Mucosa of descending colon (tissue), 3 donors: ENCODE results near the gene EFCAB6. TPM values are rescaled to one million over a fixed set of nuclear protein-coding genes. Genes with fewer than 3 reads are reported as not detected.

Experiments used
- ATAC-seq: fragments of 200-7000 bp; cut with Tn5 transposase; one replicate; pipeline ENCODE4 v1.9.1; 2020; ENCODE audit warnings: mild to moderate bottlenecking, moderate library complexity
- DNase-seq, 3 donors: peaks; one replicate each; pipeline ENCODE4 v3.0.0-alpha.2; 2020
- H3K36me3 ChIP-seq: fragments of 200-600 bp; one replicate; pipeline ENCODE4 v1.8.0; 2021; ENCODE audit warnings: low read depth, mild to moderate bottlenecking
- H3K4me1 ChIP-seq: fragments of 200-600 bp; one replicate; pipeline ENCODE4 v1.8.0; 2021; ENCODE audit warnings: low read depth, mild to moderate bottlenecking
- H3K4me3 ChIP-seq: fragments of 200-600 bp; one replicate; pipeline ENCODE4 v1.8.0; 2021; ENCODE audit warnings: mild to moderate bottlenecking
- H3K9me3 ChIP-seq: fragments of 200-600 bp; one replicate; pipeline ENCODE4 v1.8.0; 2021; ENCODE audit warnings: mild to moderate bottlenecking
- CTCF ChIP-seq: fragments of 200-600 bp; IDR thresholded peaks from one replicate; pipeline ENCODE4 v1.8.0; 2022; ENCODE audit warnings: antibody characterized with exemption, mild to moderate bottlenecking
- intact Hi-C, 2 donors: fragments of 100-400 bp; cut with DNase I in 1 of 2; cut with micrococcal nuclease in 1 of 2; formaldehyde crosslinking; loops; one replicate each; pipeline versions ENCODE4 v1.11.0 to v1.11.1; 2022; cut with DNase I, micrococcal nuclease
- total RNA-seq, 3 donors: library from RNA; stranded (reverse); fragmentation: NEBNext Ultra II Directional in 2 of 3; extraction: Animal tissue kit (Norgen Biotek cat#: 25700) in 2 of 3; gene quantifications; one replicate each; pipeline versions ENCODE4 v1.2.1 to v1.2.4, GENCODE V29; 2021 to 2023
- donor health status: DM: no; HTN: no; CAD: no; lungs with moderate emphysema.
- donor health status: DM: no; HTN: no; CAD: no.
- donor health status: DM: no; HTN: yes; CAD: no.

The EFCAB6 gene
- total RNA-seq, 3 donors from 2014 or later = 1.1 to 1.8 (median 1.7) TPM

GRCh38 chr22:43546186-43546585, 265.9 kb downstream of the EFCAB6 start:
- DNase-seq = no peak
- Histone ChIP-seq H3K4me1 (no peaks in the 10 kb centered on the region), H3K9me3 (no peaks in the 10 kb centered on the region), H3K4me3 (no peak overlapping the region), H3K36me3 (no peaks in the 10 kb centered on the region)
- no peak for ATAC-seq
- TF ChIP-seq CTCF = no peak
- intact Hi-C loops = no loop called here

GRCh38 chr22:43544289-43544673, 267.8 kb downstream of the EFCAB6 start:
- H3K36me3 ChIP-seq = no peaks in the 10 kb centered on the region
- no peak overlapping the region for H3K4me3 ChIP-seq
- TF ChIP-seq CTCF = no peak
- intact Hi-C loops = no loop called here
- no peaks in the 10 kb centered on the region for H3K4me1 ChIP-seq
- no peak for DNase-seq
- no peaks in the 10 kb centered on the region for H3K9me3 ChIP-seq
- no peak for ATAC-seq

- H3K9me3 ChIP-seq = no peaks in the 10 kb centered on the region
- ATAC-seq = no peak
- no peak overlapping the region for H3K4me3 ChIP-seq
- no peak for TF ChIP-seq CTCF
- H3K4me1 ChIP-seq = no peaks in the 10 kb centered on the region
- no peaks in the 10 kb centered on the region for H3K36me3 ChIP-seq
- DNase-seq = no peak
- intact Hi-C loops = no loop called here
Measured at GRCh38 chr22:43543522-43544288, 268.4 kb downstream of the EFCAB6 start.

GRCh38 chr22:43542681-43543521, 269.2 kb downstream of the EFCAB6 start:
- TF ChIP-seq CTCF = no peak
- intact Hi-C loops = no loop called here
- no peaks in the 10 kb centered on the region for H3K36me3 ChIP-seq
- DNase-seq = no peak
- ATAC-seq = no peak
- no peak overlapping the region for H3K4me3 ChIP-seq
- no peaks in the 10 kb centered on the region for H3K9me3 ChIP-seq
- H3K4me1 ChIP-seq = no peaks in the 10 kb centered on the region

GRCh38 chr22:43541462-43542407, 270.4 kb downstream of the EFCAB6 start:
- intact Hi-C loops = no loop called here
- Histone ChIP-seq H3K36me3 (no peaks in the 10 kb centered on the region), H3K4me3 (no peak overlapping the region), H3K4me1 (no peaks in the 10 kb centered on the region), H3K9me3 (no peaks in the 10 kb centered on the region)
- DNase-seq = no peak
- TF ChIP-seq CTCF = no peak
- ATAC-seq = no peak
